ENCODE measurements around the gene CORO7.

- TF ChIP-seq EP300 (IDR thresholded peaks at IDR 0.05), result peak in 2 of 4 donors; percentile 16 to 60
- TF ChIP-seq CTCF (IDR thresholded peaks at IDR 0.05), result no peak
- peak; percentile 44 to 83 (median 60) for TF ChIP-seq POLR2AphosphoS5 (IDR thresholded peaks at IDR 0.05)
Observed at GRCh38 chr16:4373909-4374742, 42.3 kb downstream of the CORO7 start.
